GM12873 (cell line): Measurements from ENCODE around the gene LAMTOR2.

Source experiments
- CTCF ChIP-seq: IDR thresholded peaks from 2 replicates; pipeline ENCODE4 v1.5.1; 2012; ENCODE audit warnings: low read depth, mild to moderate bottlenecking, moderate library complexity, low read length, control low read depth; ENCODE audit not compliant: insufficient read depth; ENCODE audit errors: missing control alignments

Gene LAMTOR2

GRCh38 chr1:156097499-156098178 is 43.1 kb downstream of the LAMTOR2 start:
- no peak for TF ChIP-seq CTCF

- TF ChIP-seq CTCF, result no peak
These were observed 44.2 kb downstream of the LAMTOR2 start for GRCh38 chr1:156098784-156099183.

GRCh38 chr1:156099282-156099681 is 44.7 kb downstream of the LAMTOR2 start:
- TF ChIP-seq CTCF, result no peak

GRCh38 chr1:156100205-156100995 is 45.8 kb downstream of the LAMTOR2 start:
- no peak for TF ChIP-seq CTCF

- no peak for TF ChIP-seq CTCF
These were observed 47.3 kb downstream of the LAMTOR2 start for GRCh38 chr1:156101880-156102279.

- TF ChIP-seq CTCF, result no peak
These were observed 48.3 kb downstream of the LAMTOR2 start for GRCh38 chr1:156102633-156103511.

GRCh38 chr1:156103521-156103947 is 49.0 kb downstream of the LAMTOR2 start:
- no peak for TF ChIP-seq CTCF
